Measurements from ENCODE around the gene ECE2. TPM values are rescaled to one million over a fixed set of nuclear protein-coding genes. Genes with fewer than 3 reads are reported as not detected.
"Not testable (repeated sequence)": the region's sequence is repeated elsewhere in the genome, so short reads cannot be mapped to it uniquely, and the experiment has no call there.

The ECE2 gene
- total and polyA plus RNA-seq, 10 of the 15 experiments (the other 5 are each of a cell fraction or from before 2014, with no cell fraction given), result not detected

GRCh38 chr3:184261854-184262763, 13.7 kb upstream of the ECE2 start:
- no peak overlapping the region for H3K27ac ChIP-seq (ENCODE audit: control insufficient read depth, insufficient read depth)
- no TSS peak for BruUV-seq (replicated peaks)
- H3K4me3 ChIP-seq, result peak overlapping the region; percentile 67; the same call in 1 of the 2 replicates
- H3K27me3 ChIP-seq (replicated peaks in 1 of 2; ENCODE audit: control insufficient read depth in 2 of 2, insufficient read depth in 2 of 2, low read length in 1 of 2), result peaks cover 2 to 11% of the 10 kb centered on the region in 2 experiments
- H3K9ac ChIP-seq (ENCODE audit: control insufficient read depth, insufficient read depth, low read length), result no peak overlapping the region
- POLR2A ChIA-PET, result interaction anchor here (0.5 kb wide), 1 partner anchor 88 kb away, joined by 5 read pairs; no protein-coding TSS in a partner anchor
- SMC1A ChIA-PET (ENCODE audit: uncharacterized antibody, unreplicated experiment), result no interaction called here
- no peaks in the 10 kb centered on the region for H3K36me3 ChIP-seq (ENCODE audit: control insufficient read depth in 2 of 2, insufficient read depth in 2 of 2, low read length in 1 of 2)
- intact Hi-C loops (cut with micrococcal nuclease; ENCODE audit: unreplicated experiment), result no loop called here
- H3K4me2 ChIP-seq (ENCODE audit: control insufficient read depth, insufficient read depth), result peak overlapping the region; percentile 90
- WGBS (ENCODE audit: insufficient coverage, insufficient replicate concordance, low lambda C conversion rate, missing lambda C conversion rate), result 4% methylated on average over 50 of the region's 66 CpGs
- in situ Hi-C loops (cut with MboI), result no loop called here
- 0 out of 2 replicates have a peak, but pooled peaks cover 4% of the 10 kb centered on the region for H3K4me1 ChIP-seq (ENCODE audit: control insufficient read depth, insufficient read depth, low read length)
- DNase-seq (ENCODE audit: low read depth, low spot score), result no peak
- H3K9me3 ChIP-seq (replicated peaks; ENCODE audit: control insufficient read depth, insufficient read depth, low read length), result no peaks in the 10 kb centered on the region
- ATAC-seq, result peak; percentile 58
- peak overlapping the region; percentile 41 for H2AFZ ChIP-seq (ENCODE audit: control insufficient read depth, low read depth, low read length)
- CTCF ChIA-PET, result interaction anchor here (0.6 to 0.8 kb wide), 2 partner anchors 12 to 112 kb away, joined by 3 to 5 read pairs; partner anchors contain the start of gene EEF1AKMT4
- no peaks in the 10 kb centered on the region for H3K79me2 ChIP-seq (ENCODE audit: control insufficient read depth, insufficient read depth, low read length)
- RAD21 ChIA-PET (ENCODE audit: unreplicated experiment), result no interaction called here
- H4K20me1 ChIP-seq (ENCODE audit: control insufficient read depth, insufficient read depth), result no peaks in the 10 kb centered on the region
- TF ChIP-seq BRCA1 (IDR thresholded peaks at IDR 0.05; ENCODE audit: low read depth, low read length), result no peak
- peak; percentile 58 for TF ChIP-seq HDAC6 (IDR thresholded peaks at IDR 0.05; ENCODE audit: unreplicated experiment)
- no peak for FAIRE-seq

- no peak overlapping the region for H3K27ac ChIP-seq (ENCODE audit: control insufficient read depth, insufficient read depth)
- H3K9me3 ChIP-seq (replicated peaks; ENCODE audit: control insufficient read depth, insufficient read depth, low read length), result no peaks in the 10 kb centered on the region
- H3K27me3 ChIP-seq (replicated peaks in 1 of 2; ENCODE audit: control insufficient read depth in 2 of 2, insufficient read depth in 2 of 2, low read length in 1 of 2), result peaks cover 2 to 11% of the 10 kb centered on the region in 2 experiments
- 28% methylated on average over 15 of the region's 15 CpGs for WGBS (ENCODE audit: insufficient coverage, insufficient replicate concordance, low lambda C conversion rate, missing lambda C conversion rate)
- ATAC-seq (no peak), FAIRE-seq (no peak), DNase-seq (ENCODE audit: low read depth, low spot score) (no peak)
- RAD21 ChIA-PET (ENCODE audit: unreplicated experiment), result no interaction called here
- H3K4me3 ChIP-seq, result no peak overlapping the region
- H3K9ac ChIP-seq (ENCODE audit: control insufficient read depth, insufficient read depth, low read length), result no peak overlapping the region
- POLR2A ChIA-PET, result no interaction called here
- intact Hi-C loops (cut with micrococcal nuclease; ENCODE audit: unreplicated experiment), result no loop called here
- 0 out of 2 replicates have a peak, but pooled peaks cover 4% of the 10 kb centered on the region for H3K4me1 ChIP-seq (ENCODE audit: control insufficient read depth, insufficient read depth, low read length)
- peak overlapping the region; percentile 90; the same call in 1 of the 2 replicates for H3K4me2 ChIP-seq (ENCODE audit: control insufficient read depth, insufficient read depth)
- H2AFZ ChIP-seq (ENCODE audit: control insufficient read depth, low read depth, low read length), result no peak overlapping the region
- in situ Hi-C loops (cut with MboI), result no loop called here
- H4K20me1 ChIP-seq (ENCODE audit: control insufficient read depth, insufficient read depth), result no peaks in the 10 kb centered on the region
- SMC1A ChIA-PET (ENCODE audit: uncharacterized antibody, unreplicated experiment), result no interaction called here
- no TSS peak for BruUV-seq (replicated peaks)
- H3K79me2 ChIP-seq (ENCODE audit: control insufficient read depth, insufficient read depth, low read length), result no peaks in the 10 kb centered on the region
- CTCF ChIA-PET, result interaction anchor here (0.6 to 1.1 kb wide), 3 partner anchors 9 to 113 kb away, joined by 3 to 5 read pairs (median 4); partner anchors contain the start of gene EEF1AKMT4
- TF ChIP-seq GABPA (IDR thresholded peaks at IDR 0.05; ENCODE audit: low read depth) (no peak), ZNF207 (IDR thresholded peaks at IDR 0.05; ENCODE audit: borderline replicate concordance) (no peak), FOXM1 (IDR thresholded peaks at IDR 0.05; ENCODE audit: low read depth, low read length) (no peak), ZSCAN29 (IDR thresholded peaks at IDR 0.05) (no peak), HDAC6 (IDR thresholded peaks at IDR 0.05; ENCODE audit: unreplicated experiment) (no peak), TCF7 (IDR thresholded peaks at IDR 0.05; ENCODE audit: borderline replicate concordance) (no peak)
- no peaks in the 10 kb centered on the region for H3K36me3 ChIP-seq (ENCODE audit: control insufficient read depth in 2 of 2, insufficient read depth in 2 of 2, low read length in 1 of 2)
Observed at GRCh38 chr3:184262764-184263179, 13.1 kb upstream of the ECE2 start.

- H3K9me3 ChIP-seq (replicated peaks; ENCODE audit: control insufficient read depth, insufficient read depth, low read length); H2AFZ ChIP-seq (ENCODE audit: control insufficient read depth, low read depth, low read length); RAD21 ChIA-PET (ENCODE audit: unreplicated experiment); H3K4me1 ChIP-seq (ENCODE audit: control insufficient read depth, insufficient read depth, low read length); FAIRE-seq; H3K36me3 ChIP-seq (ENCODE audit: control insufficient read depth in 2 of 2, insufficient read depth in 2 of 2, low read length in 1 of 2); H4K20me1 ChIP-seq (ENCODE audit: control insufficient read depth, insufficient read depth); intact Hi-C loops (cut with micrococcal nuclease; ENCODE audit: unreplicated experiment); H3K27ac ChIP-seq (ENCODE audit: control insufficient read depth, insufficient read depth); H3K27me3 ChIP-seq (replicated peaks in 1 of 2; ENCODE audit: control insufficient read depth in 2 of 2, insufficient read depth in 2 of 2, low read length in 1 of 2); SMC1A ChIA-PET (ENCODE audit: uncharacterized antibody, unreplicated experiment); ATAC-seq; H3K79me2 ChIP-seq (ENCODE audit: control insufficient read depth, insufficient read depth, low read length); BruUV-seq (replicated peaks); POLR2A ChIA-PET; H3K9ac ChIP-seq (ENCODE audit: control insufficient read depth, insufficient read depth, low read length); DNase-seq (ENCODE audit: low read depth, low spot score); H3K4me2 ChIP-seq (ENCODE audit: control insufficient read depth, insufficient read depth); in situ Hi-C loops (cut with MboI); H3K4me3 ChIP-seq: not testable (repeated sequence)
- 92% methylated on average over 1 of the region's 1 CpG for WGBS (ENCODE audit: insufficient coverage, insufficient replicate concordance, low lambda C conversion rate, missing lambda C conversion rate)
- CTCF ChIA-PET, result interaction anchor here (3.3 kb wide), 1 partner anchor 17 kb away, joined by 15 read pairs; the partner anchor contains the start of gene EEF1AKMT4
Observed at GRCh38 chr3:184267249-184267648, 8.6 kb upstream of the ECE2 start.
